GM21825 (cell line): ENCODE data around the gene MORN5.

ENCODE experiments used
- ATAC-seq: cut with Tn5 transposase; IDR thresholded peaks from one replicate; pipeline ENCODE4 v1.9.1; 2021; ENCODE audit warnings: mild to moderate bottlenecking, moderate library complexity; ENCODE audit not compliant: unreplicated experiment

MORN5 gene

DNA sequence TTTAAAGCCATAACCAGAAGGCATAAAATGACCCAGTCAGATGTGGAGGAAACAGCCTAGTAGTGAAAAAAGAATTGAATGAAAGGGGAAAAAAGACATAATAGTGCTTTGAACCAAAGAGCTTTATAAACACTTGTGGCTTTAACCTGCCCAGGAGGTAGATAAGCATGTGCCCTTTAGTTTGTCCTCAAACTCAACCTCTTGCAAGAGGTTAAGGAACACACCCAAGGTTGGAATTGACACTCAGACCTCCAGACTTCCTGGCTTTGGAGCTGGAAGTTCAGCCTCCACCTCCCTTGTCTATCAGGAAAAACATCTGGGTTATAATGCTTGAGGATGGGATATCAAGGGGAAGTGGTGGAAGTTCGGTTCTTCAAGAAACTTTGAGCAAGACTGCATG is 16.4 kb upstream of the MORN5 start:
- no peak for ATAC-seq

DNA sequence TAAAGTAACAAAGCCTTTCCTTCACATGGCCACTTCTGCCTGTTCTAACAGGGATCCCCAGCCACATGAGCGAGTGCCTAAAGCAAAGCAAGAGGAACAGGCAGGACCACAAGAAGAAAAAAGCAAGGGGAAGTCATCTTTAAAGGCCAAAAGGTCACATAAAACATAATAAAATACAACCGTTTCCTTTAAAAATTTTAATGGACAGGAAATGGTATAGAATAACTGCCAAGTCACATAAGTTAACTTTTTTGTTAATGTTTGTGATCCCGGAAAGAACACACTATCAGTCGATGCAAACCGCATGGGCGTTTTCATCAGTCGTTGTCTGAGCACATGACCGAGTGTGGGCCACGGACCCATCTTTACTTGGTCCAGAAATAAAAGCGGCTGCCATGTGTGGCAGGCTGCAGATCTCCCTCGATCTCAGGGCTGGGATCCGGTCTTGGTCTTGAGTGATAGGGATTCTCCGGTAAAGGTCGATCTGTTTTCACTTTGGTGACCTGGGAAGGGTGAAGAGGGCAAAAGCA is 15.8 kb upstream of the MORN5 start:
- no peak for ATAC-seq

GRCh38 chr9:122144836-122145591 is 14.7 kb upstream of the MORN5 start:
- ATAC-seq = no peak

GRCh38 chr9:122145592-122145863 is 14.2 kb upstream of the MORN5 start:
- no peak for ATAC-seq

DNA sequence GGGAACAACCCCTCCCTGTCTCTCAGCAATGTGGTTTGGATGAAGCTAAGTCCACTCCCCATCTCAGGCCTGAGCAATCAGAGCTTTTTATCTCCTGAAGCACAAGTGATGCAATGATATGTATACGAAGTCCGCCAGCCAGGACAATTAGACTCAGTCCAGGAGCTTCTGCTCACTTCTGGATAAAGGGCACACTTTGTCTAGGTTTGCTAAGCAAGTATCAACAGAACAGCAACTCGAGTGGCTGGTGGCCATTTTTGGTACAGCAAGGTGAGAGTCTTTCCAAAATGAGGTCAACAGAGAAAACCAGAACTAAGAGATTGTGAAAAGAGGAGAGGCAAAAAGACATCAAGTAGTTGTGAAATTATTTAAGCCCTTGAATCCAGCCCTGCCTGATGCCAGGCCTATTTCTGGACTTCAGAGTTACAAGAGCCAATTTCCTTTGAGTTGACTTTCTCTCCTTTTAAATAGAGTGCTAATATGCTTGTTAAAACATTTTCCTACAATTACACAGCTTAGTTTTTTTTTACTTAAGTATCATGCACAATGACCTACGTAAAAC is 8.4 kb upstream of the MORN5 start:
- no peak for ATAC-seq

GRCh38 chr9:122155796-122156195 is 3.9 kb upstream of the MORN5 start:
- ATAC-seq = no peak

DNA sequence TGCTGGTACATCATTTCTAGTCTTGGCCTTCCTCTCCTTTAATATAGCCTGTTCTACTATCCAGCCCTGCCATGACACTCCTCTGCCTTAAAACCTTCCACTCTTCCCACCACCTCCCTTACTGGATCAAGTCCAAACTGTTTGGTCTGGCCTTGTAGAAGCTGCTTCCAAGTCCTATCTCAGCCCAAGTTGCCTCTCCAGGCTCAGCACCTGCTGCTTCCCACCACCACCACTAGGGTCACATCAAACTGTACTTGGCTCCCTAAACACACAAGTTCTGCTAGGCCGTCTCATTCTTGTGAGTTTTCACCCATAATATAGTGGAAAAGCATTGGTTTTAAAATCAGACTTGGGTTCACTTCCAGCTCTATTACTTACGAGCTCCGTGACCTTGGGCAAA is 1.5 kb upstream of the MORN5 start:
- peak; percentile 37 for ATAC-seq

DNA sequence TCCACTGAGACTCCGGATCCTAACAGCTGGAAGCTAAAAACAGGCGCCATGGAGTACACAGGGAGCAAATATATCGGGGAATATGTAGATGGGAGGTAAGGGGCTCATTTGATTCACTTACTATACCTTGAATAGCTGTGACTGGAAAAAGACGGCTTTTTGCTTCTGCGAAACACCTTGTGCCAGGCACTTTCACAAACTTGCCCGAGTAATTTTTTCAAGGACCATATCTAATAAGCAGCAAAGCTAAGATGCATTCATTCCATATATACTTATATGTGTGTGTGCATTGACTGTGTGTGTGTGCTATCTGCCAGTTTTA is 178 bp downstream of the MORN5 start:
- ATAC-seq = no peak

DNA sequence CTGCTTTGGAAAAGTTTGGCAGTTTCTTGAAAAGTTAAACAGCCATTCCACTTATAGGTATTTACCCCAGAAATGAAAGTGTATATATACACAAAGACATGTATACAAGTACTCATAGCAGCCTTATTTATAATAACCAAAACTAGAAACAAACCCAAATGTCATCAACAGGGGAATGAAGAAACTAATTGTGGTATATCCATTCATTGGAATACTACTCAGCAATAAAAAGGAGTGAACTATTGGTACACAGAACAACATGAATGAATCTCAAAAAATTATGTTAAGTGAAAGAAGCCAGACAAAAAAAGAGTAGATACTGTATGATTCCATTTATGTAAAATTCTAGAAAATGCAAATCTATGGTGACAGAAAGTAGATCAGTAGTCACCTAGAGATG is 2.7 kb downstream of the MORN5 start:
- ATAC-seq = no peak

GRCh38 chr9:122164286-122164685 is 4.6 kb downstream of the MORN5 start:
- no peak for ATAC-seq

GRCh38 chr9:122168356-122168755 is 8.6 kb downstream of the MORN5 start:
- ATAC-seq = no peak

DNA sequence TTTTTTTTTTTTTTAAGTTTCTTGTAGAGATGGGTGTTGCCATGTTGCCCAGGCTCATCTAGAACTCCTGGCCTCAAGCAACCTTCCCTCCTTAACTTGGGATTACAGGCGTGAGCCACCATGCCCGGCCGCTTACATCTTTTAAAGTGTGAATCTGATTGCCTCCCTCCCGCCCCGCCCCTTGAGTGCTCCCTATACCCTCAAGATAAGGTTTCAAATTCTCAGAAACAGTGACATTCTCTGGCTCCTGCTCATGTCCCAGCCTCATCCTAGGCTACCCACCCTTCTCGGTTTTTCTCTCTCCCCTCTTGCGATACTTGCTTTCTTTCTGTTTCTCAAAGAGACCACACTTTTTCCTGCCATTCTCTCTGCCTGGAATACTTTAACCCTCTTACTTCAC is 12.4 kb downstream of the MORN5 start:
- ATAC-seq = no peak

DNA sequence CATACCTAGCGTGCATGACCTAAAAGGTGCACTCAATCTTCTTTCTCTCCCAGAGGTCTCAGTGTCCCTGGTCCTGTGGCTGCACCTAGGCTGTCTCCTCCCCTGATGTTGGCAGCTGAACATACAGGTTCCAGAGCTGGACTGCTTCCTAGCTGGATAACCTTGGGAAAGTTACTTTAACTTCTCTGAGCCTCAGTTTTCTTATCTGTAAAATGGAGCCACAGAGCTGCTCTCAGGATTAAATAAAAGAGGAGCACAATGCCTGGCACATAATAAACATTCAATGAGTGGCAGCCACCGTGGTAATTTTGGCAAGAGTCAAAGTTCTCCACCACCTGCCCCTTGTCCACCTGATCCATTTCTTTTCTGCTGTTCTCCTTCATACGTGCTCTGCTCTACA is 14.0 kb downstream of the MORN5 start:
- no peak for ATAC-seq

GRCh38 chr9:122176916-122177315 is 17.2 kb downstream of the MORN5 start:
- ATAC-seq = no peak

DNA sequence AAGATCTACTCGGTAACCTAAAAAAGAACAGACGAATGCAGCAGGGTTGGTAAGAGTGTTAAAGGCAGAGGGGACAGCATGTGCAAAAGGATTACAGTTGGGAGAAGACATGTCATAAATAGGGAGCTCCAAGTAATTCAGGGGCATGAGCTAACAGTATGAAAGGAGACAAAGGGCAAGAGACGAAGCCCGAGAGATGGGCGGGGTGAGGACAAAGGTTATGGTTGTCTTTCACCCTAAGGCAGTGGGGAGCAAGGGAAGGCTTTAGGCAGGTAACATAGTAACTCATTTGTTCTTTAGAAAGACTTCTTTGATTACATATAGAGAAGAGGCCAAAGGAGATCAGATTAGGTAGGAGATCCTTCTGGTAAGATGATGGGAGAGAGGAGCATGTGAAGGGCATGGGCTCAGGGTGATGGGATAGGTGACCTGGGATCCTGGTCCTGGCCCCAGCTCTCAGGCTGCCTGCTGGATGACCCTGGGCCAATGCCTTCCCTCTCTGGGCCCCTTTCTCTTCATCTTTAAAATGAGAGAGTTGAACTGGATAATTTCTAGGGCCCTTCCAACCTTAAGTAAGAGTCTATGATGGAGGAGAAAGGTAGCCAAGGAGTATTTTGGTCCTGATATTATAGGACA is 19.5 kb downstream of the MORN5 start:
- no peak for ATAC-seq

- ATAC-seq = no peak
These were observed 20.0 kb downstream of the MORN5 start for GRCh38 chr9:122179690-122180074.

GRCh38 chr9:122180633-122181032 is 20.9 kb downstream of the MORN5 start:
- no peak for ATAC-seq

DNA sequence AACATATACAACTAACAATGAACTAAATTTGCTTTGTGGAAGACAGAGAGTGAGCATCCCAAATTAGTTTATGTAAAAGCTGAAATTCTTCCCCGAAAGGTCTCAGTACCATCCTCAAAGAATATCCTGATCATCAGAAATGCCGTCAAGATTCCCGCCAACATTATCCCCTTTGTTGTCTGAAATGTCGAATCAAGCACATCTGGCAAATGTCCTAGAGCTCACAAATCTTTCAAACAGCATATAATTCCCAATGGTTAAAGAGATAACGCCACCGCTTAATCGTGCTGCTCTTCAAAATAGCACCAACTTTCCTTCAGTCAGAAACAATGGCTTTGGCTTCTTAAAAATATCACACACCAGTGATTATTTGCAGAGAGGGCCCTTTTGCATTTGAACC is 23.8 kb downstream of the MORN5 start:
- ATAC-seq = no peak

DNA sequence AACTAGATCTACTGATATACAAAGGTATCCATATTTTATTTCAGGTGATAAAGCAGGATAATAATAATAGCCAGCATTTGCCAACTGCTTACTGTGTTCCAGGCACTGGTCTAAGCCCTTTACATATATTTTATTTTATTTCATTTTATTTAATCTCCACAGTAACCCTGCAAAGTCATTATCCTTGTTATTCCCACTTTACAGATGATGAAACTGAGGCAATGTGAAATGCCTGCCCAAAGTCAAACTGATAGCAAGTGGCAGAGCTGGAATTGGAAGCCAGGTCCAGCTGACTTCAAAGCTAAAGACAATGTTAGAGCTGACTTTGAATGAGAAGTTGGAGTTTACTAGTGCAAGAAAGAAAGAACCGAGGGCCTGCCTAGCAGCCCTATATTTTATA is 24.8 kb downstream of the MORN5 start:
- no peak for ATAC-seq

- ATAC-seq = no peak
These were observed 26.6 kb downstream of the MORN5 start for GRCh38 chr9:122186301-122186700.

DNA sequence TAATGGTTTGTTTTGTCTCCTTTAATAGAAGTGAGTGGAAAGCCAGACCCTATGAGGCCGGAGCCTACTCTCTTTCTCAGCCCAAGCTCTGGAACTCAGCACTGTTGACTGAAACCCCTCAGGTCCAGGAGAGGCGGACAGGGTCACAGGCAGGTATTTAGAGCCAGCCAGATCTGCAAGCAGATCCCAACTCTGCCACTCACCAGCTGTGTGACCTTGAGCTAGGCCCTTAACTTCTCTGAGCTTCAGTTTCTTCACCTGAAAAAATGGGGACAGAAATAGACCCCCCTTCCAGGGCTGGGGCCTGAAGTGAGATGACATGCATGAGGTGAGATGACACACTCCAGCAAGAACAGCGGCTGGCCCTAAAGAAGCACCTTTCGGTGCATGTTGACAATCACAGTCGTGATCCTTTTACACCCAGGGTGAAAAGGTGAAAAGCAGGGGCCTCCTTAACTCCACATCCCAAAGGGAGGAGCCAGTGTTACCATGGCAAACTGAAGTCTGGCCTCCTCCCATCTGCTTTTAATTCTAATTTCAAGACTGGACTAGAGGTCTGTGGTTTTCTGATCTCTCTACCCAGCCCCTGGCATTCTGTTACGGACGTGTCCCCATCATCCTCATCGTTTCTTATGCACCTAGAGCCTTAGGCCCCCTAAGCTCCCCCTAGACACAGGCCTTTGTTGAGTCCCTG is 27.2 kb downstream of the MORN5 start:
- no peak for ATAC-seq

DNA sequence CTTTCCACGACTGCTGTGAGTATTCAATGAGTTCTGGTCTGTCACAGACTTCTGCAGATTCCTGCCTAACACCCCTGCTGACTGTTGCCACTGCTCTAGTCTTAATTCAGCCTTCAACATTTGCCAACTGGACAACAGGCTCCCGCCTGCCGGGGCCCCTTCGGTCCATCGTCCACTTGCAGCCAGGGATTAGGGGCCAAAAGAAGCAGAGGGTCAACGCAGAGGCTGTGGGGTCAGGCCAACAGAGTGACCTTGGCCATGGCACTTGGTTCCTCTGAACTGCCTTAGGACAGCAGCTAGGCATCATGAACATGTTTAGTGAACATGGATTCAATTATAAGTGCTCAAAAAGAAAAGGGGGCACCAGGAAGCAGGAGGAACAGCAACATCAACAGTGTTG is 28.7 kb downstream of the MORN5 start:
- no peak for ATAC-seq
